ENCODE results near the gene DIAPH2. TPM values are rescaled to one million over a fixed set of nuclear protein-coding genes. Genes with fewer than 3 reads are reported as not detected.

The DIAPH2 gene
- total and polyA plus RNA-seq, 2 of the 13 experiments (the other 11 are each of a cell fraction or from before 2014, with no cell fraction given) = 2.1 to 8.5 TPM

GRCh38 chrX:97330151-97330550 lies 645.5 kb downstream of the DIAPH2 start:
- Histone ChIP-seq H3K27me3 (ENCODE audit: control insufficient read depth in 1 of 2, insufficient read depth in 2 of 2, low read length in 2 of 2) (no peaks in the 10 kb centered on the region), H3K9me3 (ENCODE audit: low read length) (no peaks in the 10 kb centered on the region), H3K36me3 (replicated peaks in 1 of 2; ENCODE audit: control insufficient read depth in 1 of 2, insufficient read depth in 2 of 2, low read length in 2 of 2) (no peaks in the 10 kb centered on the region), H4K20me1 (ENCODE audit: insufficient read depth, low read length) (no peaks in the 10 kb centered on the region), H3K27ac (ENCODE audit: extremely low read length, insufficient read depth, low read length) (no peak overlapping the region), H3K4me1 (ENCODE audit: insufficient read depth, low read length) (no peaks in the 10 kb centered on the region), H3K4me2 (ENCODE audit: low read depth, low read length) (no peak overlapping the region), H2AFZ (ENCODE audit: low read length) (no peak overlapping the region), H3K4me3 (replicated peaks in 1 of 3; ENCODE audit: insufficient read depth in 1 of 3, low read depth in 2 of 3, low read length in 3 of 3) (no peak overlapping the region), H3K79me2 (ENCODE audit: insufficient read depth, low read length) (no peaks in the 10 kb centered on the region), H3K9ac (ENCODE audit: insufficient read depth, low read depth, low read length) (no peak overlapping the region)
- ATAC-seq (no peak), FAIRE-seq (no peak), DNase-seq (ENCODE audit: low spot score) (no peak)
- CTCF ChIA-PET (ENCODE audit: low intra/inter-chr PET ratio, low total read pairs) = no interaction called here
- TF ChIP-seq RARG (CRISPR knock-in tag; IDR thresholded peaks at IDR 0.05; ENCODE audit: low read depth) = no peak
- TF ChIP-seq, protein P1, sequence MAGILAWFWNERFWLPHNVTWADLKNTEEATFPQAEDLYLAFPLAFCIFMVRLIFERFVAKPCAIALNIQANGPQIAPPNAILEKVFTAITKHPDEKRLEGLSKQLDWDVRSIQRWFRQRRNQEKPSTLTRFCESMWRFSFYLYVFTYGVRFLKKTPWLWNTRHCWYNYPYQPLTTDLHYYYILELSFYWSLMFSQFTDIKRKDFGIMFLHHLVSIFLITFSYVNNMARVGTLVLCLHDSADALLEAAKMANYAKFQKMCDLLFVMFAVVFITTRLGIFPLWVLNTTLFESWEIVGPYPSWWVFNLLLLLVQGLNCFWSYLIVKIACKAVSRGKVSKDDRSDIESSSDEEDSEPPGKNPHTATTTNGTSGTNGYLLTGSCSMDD (CRISPR knock-in tag; IDR thresholded peaks at IDR 0.05) = no peak
- no peak for TF ChIP-seq KLF13 (CRISPR knock-in tag; IDR thresholded peaks at IDR 0.05)
- no peak for TF ChIP-seq ZNF564 (CRISPR knock-in tag; IDR thresholded peaks at IDR 0.05)
- no peak for TF ChIP-seq ZFP91 (CRISPR knock-in tag; IDR thresholded peaks at IDR 0.05; ENCODE audit: borderline replicate concordance)
- TF ChIP-seq PAX8 (CRISPR knock-in tag; IDR thresholded peaks at IDR 0.05; ENCODE audit: borderline replicate concordance) = no peak
- TF ChIP-seq ZBTB38 (CRISPR knock-in tag; IDR thresholded peaks at IDR 0.05) = no peak
- TF ChIP-seq HNF4G (IDR thresholded peaks at IDR 0.05; ENCODE audit: borderline replicate concordance, low read depth, low read length) = no peak
- no peak for TF ChIP-seq HNF4G (CRISPR knock-in tag; IDR thresholded peaks at IDR 0.05; ENCODE audit: borderline replicate concordance, low read depth)
- TF ChIP-seq NKX3-1 (CRISPR knock-in tag; IDR thresholded peaks at IDR 0.05) = no peak
- TF ChIP-seq, protein P2, sequence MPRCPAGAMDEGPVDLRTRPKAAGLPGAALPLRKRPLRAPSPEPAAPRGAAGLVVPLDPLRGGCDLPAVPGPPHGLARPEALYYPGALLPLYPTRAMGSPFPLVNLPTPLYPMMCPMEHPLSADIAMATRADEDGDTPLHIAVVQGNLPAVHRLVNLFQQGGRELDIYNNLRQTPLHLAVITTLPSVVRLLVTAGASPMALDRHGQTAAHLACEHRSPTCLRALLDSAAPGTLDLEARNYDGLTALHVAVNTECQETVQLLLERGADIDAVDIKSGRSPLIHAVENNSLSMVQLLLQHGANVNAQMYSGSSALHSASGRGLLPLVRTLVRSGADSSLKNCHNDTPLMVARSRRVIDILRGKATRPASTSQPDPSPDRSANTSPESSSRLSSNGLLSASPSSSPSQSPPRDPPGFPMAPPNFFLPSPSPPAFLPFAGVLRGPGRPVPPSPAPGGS (CRISPR knock-in tag; IDR thresholded peaks at IDR 0.05) = no peak
- no peak for TF ChIP-seq FOXO4 (CRISPR knock-in tag; conservative IDR thresholded peaks at IDR 0.05)
- TF ChIP-seq ZSCAN22 (CRISPR knock-in tag; IDR thresholded peaks at IDR 0.05) = no peak
- no peak for TF ChIP-seq ZNF790 (CRISPR knock-in tag; IDR thresholded peaks at IDR 0.05; ENCODE audit: borderline replicate concordance)
- POLR2A ChIA-PET = no interaction called here
- in situ Hi-C loops (cut with HindIII; ENCODE audit: extremely low pct_ligation_motif_present, low pct_unique_long_range_greater_than_20kb) = no loop called here
- intact Hi-C loops (cut with micrococcal nuclease; ENCODE audit: unreplicated experiment) = no loop called here
- WGBS (ENCODE audit: low lambda C conversion rate) = 100% methylated on average over 1 of the region's 1 CpG
- BruUV-seq (replicated peaks) = no TSS peak

Measured in HepG2 (cell line).